HUDEP-2 (cell line): ENCODE data around the gene FAF2.

Experiments used
- DNase-seq, 76 experiments: peaks; one replicate each; lab custom pipeline; 2025; ENCODE audit not compliant: unreplicated experiment in 76 of 76; lab: John Stamatoyannopoulos, UW

Gene FAF2

DNA sequence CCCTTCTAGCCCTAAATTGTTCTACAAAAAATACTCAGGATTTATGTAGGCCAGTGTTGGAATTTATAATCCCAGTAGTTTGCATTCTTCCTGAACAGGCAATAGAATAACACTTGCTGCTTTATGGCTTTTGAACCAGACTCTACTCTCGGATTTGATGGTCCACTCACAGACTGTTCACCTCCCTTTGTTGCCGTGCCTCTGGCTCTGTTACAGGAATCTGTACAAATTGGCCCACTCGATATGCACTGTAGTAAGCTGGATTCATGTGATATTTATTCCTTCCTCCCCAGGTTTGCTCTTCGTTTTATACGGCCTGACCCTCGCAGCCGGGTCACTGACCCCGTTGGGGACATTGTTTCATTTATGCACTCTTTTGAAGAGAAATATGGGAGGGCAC lies 43.7 kb downstream of the FAF2 start:
- no peak for DNase-seq

DNA sequence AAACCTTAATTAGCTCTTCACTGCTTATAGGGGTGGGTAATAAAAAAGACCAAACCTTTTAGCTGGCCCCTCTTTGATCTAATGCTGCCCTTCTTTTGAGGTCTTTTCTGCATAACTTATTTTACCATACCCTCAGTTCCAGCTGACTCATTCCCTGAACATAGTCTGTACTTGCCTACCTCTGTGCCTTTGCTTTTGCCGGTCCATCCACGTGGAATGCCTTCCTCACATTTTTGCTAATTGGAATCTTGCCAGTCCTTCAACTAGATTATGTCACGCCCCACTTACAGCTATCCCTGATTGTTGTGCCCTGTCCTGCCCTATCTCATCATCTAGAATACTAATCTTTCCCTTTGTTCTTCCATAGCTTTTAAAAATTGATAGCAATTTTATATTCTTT lies 44.2 kb downstream of the FAF2 start:
- DNase-seq: no peak

- no peak for DNase-seq
Measured at GRCh38 chr5:176497852-176498251, 49.7 kb downstream of the FAF2 start.

DNA sequence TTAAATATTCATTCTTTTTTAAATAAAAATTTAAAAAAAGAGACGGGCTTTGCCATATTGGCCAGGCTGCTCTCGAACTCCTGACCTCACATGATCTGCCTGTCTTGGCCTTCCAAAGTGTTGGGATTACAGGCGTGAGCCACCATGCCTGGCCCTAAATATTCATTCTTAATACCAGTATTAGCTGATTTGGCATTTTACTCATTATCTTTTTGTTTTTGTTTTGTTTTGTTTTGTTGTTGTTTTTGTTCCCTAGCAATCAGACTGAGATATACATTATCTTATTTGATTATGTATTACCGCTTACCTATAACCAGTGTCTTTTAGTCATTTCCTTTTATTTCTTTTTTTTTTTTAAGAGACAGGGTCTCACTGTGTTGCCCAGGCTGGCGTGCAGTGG lies 51.1 kb downstream of the FAF2 start:
- DNase-seq: no peak

- DNase-seq: no peak
Measured at GRCh38 chr5:176500511-176500910, 52.3 kb downstream of the FAF2 start.

DNA sequence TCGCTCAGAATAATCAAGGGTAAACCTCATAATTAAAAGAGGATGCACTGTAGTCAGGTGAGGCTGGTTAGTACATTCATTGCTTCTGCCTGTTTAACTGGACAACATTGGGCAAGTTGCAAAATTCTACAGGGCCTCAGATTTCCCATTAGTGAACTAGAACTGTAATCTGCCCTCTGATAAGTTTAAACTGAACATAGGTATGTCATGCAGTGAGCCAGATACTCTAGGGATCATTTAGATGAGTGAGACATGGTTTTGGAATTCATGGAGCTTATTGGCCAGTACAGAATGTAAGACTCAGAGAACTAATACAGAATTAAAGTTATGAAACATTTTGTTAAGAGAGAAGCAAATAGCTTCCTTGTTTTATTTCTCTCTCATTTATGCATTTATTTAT lies 53.1 kb downstream of the FAF2 start:
- DNase-seq: no peak

DNA sequence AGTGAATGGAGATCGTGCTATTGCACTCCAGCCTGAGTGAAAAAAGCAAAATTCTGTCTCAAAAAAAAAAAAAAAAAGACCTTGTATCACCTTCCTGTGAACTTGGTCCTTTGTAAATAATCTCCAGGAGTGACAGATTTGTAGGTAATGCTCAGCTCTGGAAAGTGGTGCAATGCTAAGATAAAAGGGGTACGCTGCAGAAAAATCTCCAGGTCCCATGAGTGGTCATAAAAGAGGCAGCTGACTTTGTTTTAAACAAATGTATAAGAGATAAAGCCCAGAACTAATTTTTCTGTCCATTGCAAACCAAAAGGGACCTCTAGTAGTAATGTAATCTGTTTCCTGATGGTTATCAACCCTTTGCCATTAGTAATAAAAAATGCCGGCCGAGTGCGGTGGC lies 55.3 kb downstream of the FAF2 start:
- DNase-seq: no peak

DNA sequence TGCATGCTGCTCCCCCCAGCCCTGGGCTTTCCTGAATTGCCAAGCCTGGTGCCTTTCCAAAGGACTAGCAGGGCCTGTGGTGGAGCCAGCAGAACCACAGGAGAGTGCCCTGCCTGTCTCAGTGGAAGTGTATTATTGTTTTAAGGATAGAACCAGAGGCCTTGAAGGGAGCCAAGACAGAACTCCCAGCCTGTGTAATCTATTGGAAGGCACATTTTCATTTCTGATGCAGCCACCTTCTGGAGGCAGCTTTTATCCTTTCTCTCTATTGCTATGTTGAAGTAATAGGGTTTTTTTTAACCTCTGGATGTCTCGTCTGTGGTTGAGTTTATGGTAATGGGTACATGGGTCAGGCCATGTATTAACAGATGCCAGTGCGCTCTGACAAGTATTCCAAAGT lies 59.7 kb downstream of the FAF2 start:
- DNase-seq: no peak

GRCh38 chr5:176508603-176509002 lies 60.4 kb downstream of the FAF2 start:
- DNase-seq: no peak

DNA sequence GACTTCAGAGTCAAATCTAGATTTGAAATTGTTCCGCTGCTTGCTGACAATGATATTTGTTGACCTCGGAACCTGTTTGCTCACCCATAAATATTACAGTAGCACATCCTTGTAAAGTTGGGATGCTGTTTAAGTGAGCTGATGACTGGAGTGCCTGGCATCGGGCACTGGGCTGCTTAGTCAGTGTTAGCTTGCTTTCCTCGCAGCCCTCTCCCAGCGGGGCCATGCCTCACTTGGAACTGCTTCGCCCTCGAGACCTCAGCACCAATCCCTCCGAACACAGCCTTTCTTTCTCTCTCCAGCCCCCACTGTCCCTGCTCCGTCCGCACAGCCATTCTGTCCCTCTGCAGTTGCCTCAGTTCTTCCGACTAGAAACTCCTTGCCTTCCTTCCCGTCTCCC lies 65.6 kb downstream of the FAF2 start:
- no peak for DNase-seq

DNA sequence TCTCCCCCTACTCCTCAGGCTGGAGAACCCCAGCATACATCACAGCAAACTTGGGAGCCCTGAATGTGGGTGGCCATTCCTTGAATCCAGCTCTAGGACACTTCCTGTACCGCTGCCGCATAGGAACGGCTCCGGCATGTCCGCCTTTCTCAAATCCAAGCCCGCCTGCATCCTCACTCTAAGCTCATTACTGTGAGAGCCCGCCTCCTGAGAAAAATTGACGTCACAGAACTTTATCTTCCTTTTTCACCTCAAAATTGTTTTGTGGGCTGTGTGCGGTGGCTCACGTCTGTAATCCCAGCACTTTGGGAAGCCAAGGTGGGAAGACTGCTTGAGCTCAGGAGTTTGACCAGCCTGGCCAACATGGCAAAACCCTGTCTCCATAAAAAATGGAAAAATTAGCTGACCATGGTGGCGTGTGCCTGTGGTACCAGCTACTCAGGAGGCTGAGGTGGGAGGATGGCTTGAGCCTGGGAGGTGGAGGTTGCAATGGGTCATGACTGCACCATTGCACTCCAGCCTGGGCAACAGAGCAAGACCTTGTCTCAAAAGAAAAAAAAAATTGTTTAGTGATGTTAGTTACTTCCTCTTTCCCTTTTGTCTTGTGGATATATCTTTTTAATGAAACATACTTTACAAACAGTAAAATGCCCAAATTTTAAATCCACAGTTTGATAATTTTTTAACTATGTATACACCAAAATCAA lies 66.2 kb downstream of the FAF2 start:
- DNase-seq: no peak

DNA sequence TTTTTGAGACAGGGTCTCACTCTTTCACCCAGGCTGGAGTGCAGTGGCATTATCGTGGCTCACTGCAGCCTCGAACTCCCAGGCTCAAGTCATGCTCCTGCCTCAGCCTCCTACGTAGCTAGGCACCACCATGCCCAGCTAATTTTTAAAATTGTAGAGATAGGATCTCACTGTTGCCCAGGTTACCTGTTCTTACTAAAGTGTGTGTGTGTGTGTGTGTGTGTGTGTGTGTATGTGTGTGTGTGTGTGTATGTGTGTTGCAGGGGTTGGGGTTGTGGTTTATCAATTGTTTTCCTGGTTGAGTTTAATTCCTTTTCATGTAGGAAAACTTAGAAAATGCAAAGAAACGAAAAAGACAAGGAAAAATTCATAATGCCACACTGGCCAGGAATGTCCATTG lies 67.2 kb downstream of the FAF2 start:
- no peak for DNase-seq

- DNase-seq: no peak
Measured at GRCh38 chr5:176517053-176517661, 69.0 kb downstream of the FAF2 start.

- DNase-seq: no peak
Measured at GRCh38 chr5:176519810-176520720, 71.9 kb downstream of the FAF2 start.

DNA sequence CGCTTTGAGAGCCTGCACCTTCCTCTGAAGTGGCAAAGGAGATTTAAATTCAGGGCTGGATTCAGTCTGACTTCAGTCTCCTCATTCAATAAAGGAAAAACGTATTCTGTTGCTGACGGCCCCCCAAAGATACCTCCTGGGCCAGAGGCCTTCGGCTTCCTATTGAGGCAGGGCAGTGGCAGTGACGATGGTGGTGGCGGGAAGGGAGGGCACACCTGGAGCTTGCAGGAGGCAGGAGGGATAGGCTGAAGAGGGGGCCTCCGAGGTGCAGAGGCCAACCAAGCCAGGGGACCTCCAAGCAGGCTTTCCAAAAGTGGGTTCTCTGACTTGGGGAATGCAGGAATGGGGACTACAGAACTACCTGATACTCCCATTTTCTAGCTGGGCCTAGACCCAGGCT lies 73.1 kb downstream of the FAF2 start:
- no peak for DNase-seq

GRCh38 chr5:176521699-176522263 lies 73.6 kb downstream of the FAF2 start:
- no peak for DNase-seq

GRCh38 chr5:176524138-176524537 lies 76.0 kb downstream of the FAF2 start:
- DNase-seq: no peak

GRCh38 chr5:176524987-176525386 lies 76.8 kb downstream of the FAF2 start:
- DNase-seq: no peak

GRCh38 chr5:176525677-176526076 lies 77.5 kb downstream of the FAF2 start:
- no peak for DNase-seq

GRCh38 chr5:176526462-176526861 lies 78.3 kb downstream of the FAF2 start:
- no peak for DNase-seq
